ENCODE measurements around the gene CBX1.
A peak's percentile ranks its signal among the peaks of the same experiment; 100 is the strongest.

Gene CBX1

GRCh38 chr17:48028736-48029135, 72.5 kb downstream of the CBX1 start:
- H3K4me1 ChIP-seq (ENCODE audit: control insufficient read depth in 1 of 2, insufficient read depth in 2 of 2, low read length in 2 of 2): peaks cover 18% of the 10 kb centered on the region in 2 experiments
- H2BK12ac ChIP-seq (ENCODE audit: low read length): no peak overlapping the region
- H3K9ac ChIP-seq (ENCODE audit: low read length): no peak overlapping the region
- H2BK5ac ChIP-seq (ENCODE audit: low read depth, low read length, poor library complexity): no peak overlapping the region
- H3K27me3 ChIP-seq (ENCODE audit: insufficient read depth, low read length): peaks cover 8% of the 10 kb centered on the region
- no peak for DNase-seq
- no peak overlapping the region for H2AFZ ChIP-seq (ENCODE audit: insufficient read depth, low read length, poor library complexity)
- H4K12ac ChIP-seq (ENCODE audit: low read depth, low read length): no peak overlapping the region
- H3K4ac ChIP-seq (ENCODE audit: low read depth, low read length): no peak overlapping the region
- H3K4me2 ChIP-seq (ENCODE audit: low read length): no peak overlapping the region
- H3K9me3 ChIP-seq (ENCODE audit: insufficient read depth, low read depth, low read length): peaks cover under 1% of the 10 kb centered on the region
- no peak overlapping the region for H4K91ac ChIP-seq (ENCODE audit: low read depth, low read length)
- no peaks in the 10 kb centered on the region for H3K36me3 ChIP-seq (ENCODE audit: control insufficient read depth in 1 of 2, insufficient read depth in 2 of 2, low read length in 2 of 2)
- no peak overlapping the region for H3K27ac ChIP-seq (ENCODE audit: low read depth, low read length)
- H3K79me1 ChIP-seq (ENCODE audit: low read length): no peaks in the 10 kb centered on the region
- no peak overlapping the region for H2BK120ac ChIP-seq (ENCODE audit: insufficient read depth, low read length, poor library complexity)
- no peak overlapping the region for H3K14ac ChIP-seq (ENCODE audit: low read length)
- no peak overlapping the region for H4K8ac ChIP-seq (ENCODE audit: low read depth, low read length)
- WGBS (ENCODE audit: extremely low coverage, insufficient coverage, insufficient read length): no CpG with 5 or more reads among the region's 1 CpG
- H3K4me3 ChIP-seq (ENCODE audit: low read depth, low read length): no peak overlapping the region
- H2AK5ac ChIP-seq (ENCODE audit: low read length): no peak overlapping the region
- H3K23ac ChIP-seq (ENCODE audit: low read length): no peak overlapping the region
- H3K18ac ChIP-seq (ENCODE audit: low read length): no peak overlapping the region
- no peaks in the 10 kb centered on the region for H3K79me2 ChIP-seq (ENCODE audit: control insufficient read depth, insufficient read depth, low read length, poor library complexity)

- Histone ChIP-seq H3K14ac (ENCODE audit: low read length) (no peak overlapping the region), H3K4ac (ENCODE audit: low read depth, low read length) (no peak overlapping the region), H3K79me1 (ENCODE audit: low read length) (no peaks in the 10 kb centered on the region), H3K4me2 (ENCODE audit: low read length) (no peak overlapping the region), H2AK5ac (ENCODE audit: low read length) (no peak overlapping the region), H2AFZ (ENCODE audit: insufficient read depth, low read length, poor library complexity) (no peak overlapping the region), H3K4me1 (ENCODE audit: control insufficient read depth in 1 of 2, insufficient read depth in 2 of 2, low read length in 2 of 2) (peaks cover 22 to 23% of the 10 kb centered on the region in 2 experiments), H3K23ac (ENCODE audit: low read length) (no peak overlapping the region), H4K8ac (ENCODE audit: low read depth, low read length) (no peak overlapping the region), H3K9me3 (ENCODE audit: insufficient read depth, low read depth, low read length) (peaks cover 4% of the 10 kb centered on the region), H3K27me3 (ENCODE audit: insufficient read depth, low read length) (peaks cover 17% of the 10 kb centered on the region), H4K91ac (ENCODE audit: low read depth, low read length) (no peak overlapping the region), H4K12ac (ENCODE audit: low read depth, low read length) (no peak overlapping the region), H3K4me3 (ENCODE audit: low read depth, low read length) (peak overlapping the region; percentile 45), H3K18ac (ENCODE audit: low read length) (no peak overlapping the region), H2BK12ac (ENCODE audit: low read length) (no peak overlapping the region), H3K79me2 (ENCODE audit: control insufficient read depth, insufficient read depth, low read length, poor library complexity) (no peaks in the 10 kb centered on the region), H3K27ac (ENCODE audit: low read depth, low read length) (no peak overlapping the region), H3K36me3 (ENCODE audit: control insufficient read depth in 1 of 2, insufficient read depth in 2 of 2, low read length in 2 of 2) (no peaks in the 10 kb centered on the region), H3K9ac (ENCODE audit: low read length) (no peak overlapping the region), H2BK5ac (ENCODE audit: low read depth, low read length, poor library complexity) (no peak overlapping the region), H2BK120ac (ENCODE audit: insufficient read depth, low read length, poor library complexity) (no peak overlapping the region)
- peak in 1 of 2 donors; percentile 17 for DNase-seq
- WGBS (ENCODE audit: extremely low coverage, insufficient coverage, insufficient read length): no CpG with 5 or more reads among the region's 12 CpGs
Observed at GRCh38 chr17:48027322-48027981, 73.8 kb downstream of the CBX1 start.

DNA sequence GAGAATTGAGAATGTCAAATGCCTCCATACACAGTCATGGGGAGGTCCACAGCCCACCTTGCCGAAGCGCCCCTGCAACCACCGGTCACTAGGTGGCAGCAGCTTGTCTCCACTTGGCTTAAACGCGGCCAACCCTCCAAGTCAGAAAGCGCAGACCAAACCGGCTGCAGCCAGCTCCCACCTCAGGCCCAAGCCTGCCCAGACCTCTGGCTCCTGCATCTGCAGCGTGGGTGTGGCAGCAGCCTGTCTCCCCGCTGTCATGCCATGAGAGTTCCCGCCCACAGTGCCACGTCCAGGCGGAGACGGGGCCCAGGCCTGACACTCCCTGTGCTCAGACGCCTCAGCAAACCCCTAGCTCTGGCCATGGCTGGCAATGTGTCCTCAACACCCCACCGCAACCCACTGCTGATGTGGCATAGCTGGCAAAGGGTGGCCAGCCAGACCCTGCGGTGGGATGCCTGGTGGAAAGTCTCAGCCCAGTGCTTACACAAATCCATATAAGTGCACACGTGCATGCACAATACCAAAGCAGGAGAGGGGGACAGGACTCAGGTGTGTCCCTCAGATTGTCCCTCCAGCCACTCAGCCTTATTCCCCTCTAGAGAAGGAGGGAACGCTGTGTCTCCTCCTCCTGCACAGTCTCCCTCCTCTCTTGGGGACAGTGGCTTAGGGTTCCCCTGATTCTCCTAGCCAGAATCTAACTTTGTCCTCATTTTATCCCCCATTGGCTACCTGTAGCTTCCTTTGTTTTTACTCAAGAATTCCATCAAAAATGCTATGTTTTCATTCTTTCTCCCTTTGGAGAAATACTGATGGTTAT, 74.6 kb downstream of the CBX1 start:
- Histone ChIP-seq H4K91ac (ENCODE audit: low read depth, low read length) (peak overlapping the region; percentile 10), H3K79me2 (ENCODE audit: control insufficient read depth, insufficient read depth, low read length, poor library complexity) (no peaks in the 10 kb centered on the region), H3K4me2 (ENCODE audit: low read length) (peak overlapping the region; percentile 6), H3K27ac (ENCODE audit: low read depth, low read length) (no peak overlapping the region), H3K27me3 (ENCODE audit: insufficient read depth, low read length) (peaks cover 17% of the 10 kb centered on the region), H3K9me3 (ENCODE audit: insufficient read depth, low read depth, low read length) (peaks cover 4% of the 10 kb centered on the region), H3K4me1 (ENCODE audit: control insufficient read depth in 1 of 2, insufficient read depth in 2 of 2, low read length in 2 of 2) (peaks cover 22 to 23% of the 10 kb centered on the region in 2 experiments), H2AK5ac (ENCODE audit: low read length) (no peak overlapping the region), H3K9ac (ENCODE audit: low read length) (no peak overlapping the region), H2BK12ac (ENCODE audit: low read length) (no peak overlapping the region), H4K8ac (ENCODE audit: low read depth, low read length) (peak overlapping the region; percentile 76), H3K14ac (ENCODE audit: low read length) (no peak overlapping the region), H2AFZ (ENCODE audit: insufficient read depth, low read length, poor library complexity) (peak overlapping the region; percentile 6), H3K4ac (ENCODE audit: low read depth, low read length) (no peak overlapping the region), H3K4me3 (ENCODE audit: low read depth, low read length) (no peak overlapping the region), H2BK5ac (ENCODE audit: low read depth, low read length, poor library complexity) (no peak overlapping the region), H3K79me1 (ENCODE audit: low read length) (no peaks in the 10 kb centered on the region), H4K12ac (ENCODE audit: low read depth, low read length) (no peak overlapping the region), H3K23ac (ENCODE audit: low read length) (no peak overlapping the region), H3K18ac (ENCODE audit: low read length) (no peak overlapping the region), H3K36me3 (ENCODE audit: control insufficient read depth in 1 of 2, insufficient read depth in 2 of 2, low read length in 2 of 2) (no peaks in the 10 kb centered on the region), H2BK120ac (ENCODE audit: insufficient read depth, low read length, poor library complexity) (no peak overlapping the region)
- WGBS (ENCODE audit: extremely low coverage, insufficient coverage, insufficient read length): no CpG with 5 or more reads among the region's 18 CpGs
- peak; percentile 69 for DNase-seq

- no peaks in the 10 kb centered on the region for H3K36me3 ChIP-seq (ENCODE audit: control insufficient read depth in 1 of 2, insufficient read depth in 2 of 2, low read length in 2 of 2)
- no peak overlapping the region for H3K18ac ChIP-seq (ENCODE audit: low read length)
- H3K4me2 ChIP-seq (ENCODE audit: low read length): peak overlapping the region; percentile 83
- H3K23ac ChIP-seq (ENCODE audit: low read length): no peak overlapping the region
- H2BK120ac ChIP-seq (ENCODE audit: insufficient read depth, low read length, poor library complexity): no peak overlapping the region
- H3K14ac ChIP-seq (ENCODE audit: low read length): no peak overlapping the region
- H2BK12ac ChIP-seq (ENCODE audit: low read length): no peak overlapping the region
- no peak overlapping the region for H3K9ac ChIP-seq (ENCODE audit: low read length)
- no peaks in the 10 kb centered on the region for H3K79me2 ChIP-seq (ENCODE audit: control insufficient read depth, insufficient read depth, low read length, poor library complexity)
- H3K4me1 ChIP-seq (ENCODE audit: control insufficient read depth in 1 of 2, insufficient read depth in 2 of 2, low read length in 2 of 2): peaks cover 22 to 23% of the 10 kb centered on the region in 2 experiments
- no peak overlapping the region for H3K4ac ChIP-seq (ENCODE audit: low read depth, low read length)
- peaks cover 4% of the 10 kb centered on the region for H3K9me3 ChIP-seq (ENCODE audit: insufficient read depth, low read depth, low read length)
- H4K12ac ChIP-seq (ENCODE audit: low read depth, low read length): no peak overlapping the region
- H3K79me1 ChIP-seq (ENCODE audit: low read length): no peaks in the 10 kb centered on the region
- H3K27ac ChIP-seq (ENCODE audit: low read depth, low read length): no peak overlapping the region
- H4K8ac ChIP-seq (ENCODE audit: low read depth, low read length): no peak overlapping the region
- peaks cover 17% of the 10 kb centered on the region for H3K27me3 ChIP-seq (ENCODE audit: insufficient read depth, low read length)
- DNase-seq: peak; percentile 95 to 98
- H2AFZ ChIP-seq (ENCODE audit: insufficient read depth, low read length, poor library complexity): no peak overlapping the region
- no peak overlapping the region for H3K4me3 ChIP-seq (ENCODE audit: low read depth, low read length)
- no peak overlapping the region for H2BK5ac ChIP-seq (ENCODE audit: low read depth, low read length, poor library complexity)
- no peak overlapping the region for H4K91ac ChIP-seq (ENCODE audit: low read depth, low read length)
- WGBS (ENCODE audit: extremely low coverage, insufficient coverage, insufficient read length): no CpG with 5 or more reads among the region's 8 CpGs
- no peak overlapping the region for H2AK5ac ChIP-seq (ENCODE audit: low read length)
Observed at GRCh38 chr17:48025904-48026501, 75.3 kb downstream of the CBX1 start.
